Cardiac fibroblast (primary cell): ENCODE results near the gene EPHA8.

Experiments
- DNase-seq, 2 donors: peaks; one replicate each; pipeline versions ENCODE4 v3.0.0 to v3.0.0-alpha.2; 2010; ENCODE audit warnings: low read depth in 2 of 2
- H3K4me3 ChIP-seq, 2 donors: replicated peaks in 1 of 2; 1 replicate in 1 of 2; 2 replicates in 1 of 2; pipeline ENCODE4 v1.5.1; 2011; ENCODE audit warnings: low read depth in 2 of 2, low read length in 2 of 2, mild to moderate bottlenecking in 2 of 2, moderate library complexity in 1 of 2
- CTCF ChIP-seq: IDR thresholded peaks from one replicate; pipeline ENCODE4 v1.5.1; 2011; ENCODE audit warnings: low read depth, mild to moderate bottlenecking, low read length, inconsistent platforms

Gene EPHA8

GRCh38 chr1:22626237-22627157, 63.2 kb downstream of the EPHA8 start:
- DNase-seq = no peak
- H3K4me3 ChIP-seq = no peak overlapping the region
- TF ChIP-seq CTCF = no peak

GRCh38 chr1:22627331-22627730, 64.0 kb downstream of the EPHA8 start:
- no peak for DNase-seq
- H3K4me3 ChIP-seq = no peak overlapping the region
- no peak for TF ChIP-seq CTCF

GRCh38 chr1:22628698-22629444, 65.6 kb downstream of the EPHA8 start:
- DNase-seq = no peak
- H3K4me3 ChIP-seq = no peak overlapping the region
- TF ChIP-seq CTCF = no peak

- DNase-seq = no peak
- no peak overlapping the region for H3K4me3 ChIP-seq
- TF ChIP-seq CTCF = no peak
Observed at GRCh38 chr1:22629886-22630285, 66.6 kb downstream of the EPHA8 start.

GRCh38 chr1:22633697-22634463, 70.6 kb downstream of the EPHA8 start:
- no peak for TF ChIP-seq CTCF
- no peak for DNase-seq
- no peak overlapping the region for H3K4me3 ChIP-seq

- TF ChIP-seq CTCF = no peak
- H3K4me3 ChIP-seq = no peak overlapping the region
Observed at GRCh38 chr1:22635436-22635835, 72.1 kb downstream of the EPHA8 start.

More at GRCh38 chr1:22635436-22635835, 72.1 kb downstream of the EPHA8 start:
- no peak for DNase-seq
